Left ventricle myocardium inferior (tissue), 1 donor: ENCODE data around the gene DENND5A. TPM values are rescaled to one million over a fixed set of nuclear protein-coding genes. Genes with fewer than 3 reads are reported as not detected.

ENCODE experiments used
- DNase-seq: peaks from one replicate; pipeline ENCODE4 v3.0.0-alpha.2; 2020
- H3K27ac ChIP-seq: fragments of 200-600 bp; replicated peaks from 2 replicates; pipeline ENCODE4 v1.8.0; 2021
- H3K27me3 ChIP-seq: fragments of 200-600 bp; 2 replicates; pipeline ENCODE4 v1.8.0; 2021; ENCODE audit warnings: low read depth
- H3K36me3 ChIP-seq: fragments of 200-600 bp; 2 replicates; pipeline ENCODE4 v1.8.0; 2021
- H3K4me1 ChIP-seq: fragments of 200-600 bp; 2 replicates; pipeline ENCODE4 v1.8.0; 2021
- H3K4me3 ChIP-seq: fragments of 200-600 bp; 2 replicates; pipeline ENCODE4 v1.8.0; 2021; ENCODE audit warnings: mild to moderate bottlenecking, moderate library complexity
- H3K9me3 ChIP-seq: fragments of 200-600 bp; replicated peaks from 2 replicates; pipeline ENCODE4 v1.8.0; 2021
- intact Hi-C: fragments of 100-400 bp; cut with micrococcal nuclease; formaldehyde crosslinking; loops from one replicate; pipeline ENCODE4 v1.11.0; 2022
- total RNA-seq: library from RNA; stranded (reverse); fragmentation: NEBNext Ultra II Directional; extraction: Animal tissue kit (Norgen Biotek cat#: 25700); gene quantifications from one replicate; pipeline ENCODE4 v1.2.1, GENCODE V29; 2021
- TF ChIP-seq, protein P1 (sequence below): fragments of 200-600 bp; IDR thresholded peaks from 2 replicates; pipeline ENCODE4 v1.8.0; 2021; ENCODE audit warnings: antibody characterized with exemption, mild to moderate bottlenecking, borderline replicate concordance
- donor health status: DM: no; HTN: yes; CAD: no; lungs with severe emphysema.

The DENND5A gene
- total RNA-seq, 1 donor from 2014 or later = 117 TPM

DNA sequence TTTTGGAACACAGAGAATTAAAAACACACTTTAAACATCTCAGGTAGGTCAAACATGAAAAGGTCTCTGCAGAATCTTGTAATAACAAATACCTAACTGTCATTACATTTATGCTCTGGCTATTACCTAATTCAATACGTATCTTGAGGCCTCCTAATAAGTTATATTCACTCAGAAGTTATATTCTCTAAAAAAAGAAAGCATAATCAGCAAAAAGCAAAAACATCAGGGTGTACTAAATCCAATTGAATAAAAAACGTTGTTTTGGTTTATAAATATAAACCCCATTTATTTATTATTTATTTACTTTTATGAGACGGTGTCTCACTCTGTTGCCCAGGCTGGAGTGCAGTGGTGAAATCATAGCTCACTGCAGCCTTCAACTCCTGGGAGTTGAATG, 39.0 kb upstream of the DENND5A start:
- intact Hi-C loops = no loop called here
- Histone ChIP-seq H3K4me1 (peaks cover 5% of the 10 kb centered on the region), H3K27ac (no peak overlapping the region), H3K27me3 (no peaks in the 10 kb centered on the region), H3K9me3 (no peaks in the 10 kb centered on the region), H3K36me3 (peaks cover 9% of the 10 kb centered on the region), H3K4me3 (no peak overlapping the region)
- TF ChIP-seq, protein P1, sequence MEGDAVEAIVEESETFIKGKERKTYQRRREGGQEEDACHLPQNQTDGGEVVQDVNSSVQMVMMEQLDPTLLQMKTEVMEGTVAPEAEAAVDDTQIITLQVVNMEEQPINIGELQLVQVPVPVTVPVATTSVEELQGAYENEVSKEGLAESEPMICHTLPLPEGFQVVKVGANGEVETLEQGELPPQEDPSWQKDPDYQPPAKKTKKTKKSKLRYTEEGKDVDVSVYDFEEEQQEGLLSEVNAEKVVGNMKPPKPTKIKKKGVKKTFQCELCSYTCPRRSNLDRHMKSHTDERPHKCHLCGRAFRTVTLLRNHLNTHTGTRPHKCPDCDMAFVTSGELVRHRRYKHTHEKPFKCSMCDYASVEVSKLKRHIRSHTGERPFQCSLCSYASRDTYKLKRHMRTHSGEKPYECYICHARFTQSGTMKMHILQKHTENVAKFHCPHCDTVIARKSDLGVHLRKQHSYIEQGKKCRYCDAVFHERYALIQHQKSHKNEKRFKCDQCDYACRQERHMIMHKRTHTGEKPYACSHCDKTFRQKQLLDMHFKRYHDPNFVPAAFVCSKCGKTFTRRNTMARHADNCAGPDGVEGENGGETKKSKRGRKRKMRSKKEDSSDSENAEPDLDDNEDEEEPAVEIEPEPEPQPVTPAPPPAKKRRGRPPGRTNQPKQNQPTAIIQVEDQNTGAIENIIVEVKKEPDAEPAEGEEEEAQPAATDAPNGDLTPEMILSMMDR = no peak
- DNase-seq = no peak

GRCh38 chr11:9302448-9302847, 37.3 kb upstream of the DENND5A start:
- Histone ChIP-seq H3K4me1 (peaks cover 5% of the 10 kb centered on the region), H3K27me3 (no peaks in the 10 kb centered on the region), H3K27ac (no peak overlapping the region), H3K36me3 (peaks cover 16% of the 10 kb centered on the region), H3K9me3 (no peaks in the 10 kb centered on the region), H3K4me3 (no peak overlapping the region)
- intact Hi-C loops = no loop called here
- TF ChIP-seq, protein P1 = no peak
- no peak for DNase-seq

GRCh38 chr11:9301720-9302119, 36.6 kb upstream of the DENND5A start:
- H3K27me3 ChIP-seq = no peaks in the 10 kb centered on the region
- peaks cover 22% of the 10 kb centered on the region for H3K36me3 ChIP-seq
- H3K9me3 ChIP-seq = no peaks in the 10 kb centered on the region
- TF ChIP-seq, protein P1 = no peak
- intact Hi-C loops = no loop called here
- H3K4me3 ChIP-seq = no peak overlapping the region
- peaks cover under 1% of the 10 kb centered on the region for H3K4me1 ChIP-seq
- no peak for DNase-seq
- no peak overlapping the region for H3K27ac ChIP-seq

- intact Hi-C loops = no loop called here
- TF ChIP-seq, protein P1 = no peak
- peaks cover 32% of the 10 kb centered on the region for H3K36me3 ChIP-seq
- H3K4me1 ChIP-seq = no peaks in the 10 kb centered on the region
- no peak overlapping the region for H3K4me3 ChIP-seq
- H3K27me3 ChIP-seq = no peaks in the 10 kb centered on the region
- DNase-seq = no peak
- no peaks in the 10 kb centered on the region for H3K9me3 ChIP-seq
- no peak overlapping the region for H3K27ac ChIP-seq
Measured at GRCh38 chr11:9293646-9294045, 28.5 kb upstream of the DENND5A start.

DNA sequence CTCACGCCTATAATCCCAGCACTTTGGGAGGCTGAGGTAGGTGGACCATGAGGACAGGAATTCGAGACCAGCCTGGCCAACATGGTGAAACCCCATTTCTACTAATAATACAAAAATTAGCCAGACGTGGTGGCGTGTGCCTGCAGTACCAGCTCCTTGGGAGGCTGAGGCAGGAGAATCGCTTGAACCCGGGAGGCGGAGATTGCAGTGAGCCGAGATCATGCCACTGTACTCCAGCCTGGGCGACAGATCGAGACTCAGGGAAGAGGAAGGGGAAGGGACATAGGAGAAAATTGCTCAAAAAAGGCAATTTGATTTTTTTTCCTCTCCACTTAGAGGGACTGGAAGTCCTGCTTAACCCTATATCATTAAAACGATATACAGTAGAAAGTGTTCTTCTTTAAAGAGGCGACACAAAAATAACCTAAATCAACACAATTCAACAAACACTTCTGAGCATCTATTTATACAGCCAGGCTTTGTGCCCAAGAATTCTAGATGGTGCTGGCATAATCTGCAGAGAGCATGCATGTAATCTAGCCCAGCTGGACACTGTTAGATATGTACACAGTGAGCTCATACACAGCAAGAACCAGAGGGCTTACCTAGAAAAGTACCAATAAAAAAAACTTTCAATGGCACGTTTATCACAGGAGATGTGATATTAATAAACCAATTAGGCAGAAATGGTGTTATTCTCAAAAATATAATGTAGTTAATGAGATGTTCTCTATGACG, 20.9 kb upstream of the DENND5A start:
- intact Hi-C loops = no loop called here
- peaks cover 8% of the 10 kb centered on the region for H3K36me3 ChIP-seq
- no peak for DNase-seq
- no peaks in the 10 kb centered on the region for H3K9me3 ChIP-seq
- no peaks in the 10 kb centered on the region for H3K27me3 ChIP-seq
- no peak overlapping the region for H3K4me3 ChIP-seq
- H3K4me1 ChIP-seq = peaks cover 9% of the 10 kb centered on the region
- TF ChIP-seq, protein P1 = no peak
- H3K27ac ChIP-seq = peak overlapping the region; percentile 74
